Heart left ventricle (tissue), 13 donors: ENCODE measurements around the gene GLI2.

ENCODE experiments used
- CTCF ChIP-seq, 12 donors: fragments of 200-600 bp; sonication (generic) in 4 of 12; IDR thresholded peaks; one replicate each; pipeline versions ENCODE4 v1.5.0 to v1.8.0; 2018 to 2022; ENCODE audit warnings: antibody characterized with exemption in 12 of 12, mild to moderate bottlenecking in 5 of 12
- POLR2A ChIP-seq, 2 donors: fragments of 450-650 bp; IDR thresholded peaks; one replicate each; pipeline ENCODE4 v1.6.1; 2017; ENCODE audit warnings: antibody characterized with exemption in 2 of 2, mild to moderate bottlenecking in 2 of 2, moderate library complexity in 2 of 2
- donor health status: ischemic (EF 13 %, LVEDD 7.1; RV severe dilation, severe dysfunction).
- donor health status: DM: no; HTN: yes; CAD: no.
- donor health status: DM: no; HTN: no; CAD: no.
- donor health status: ischemic (EF 25% LVEDD 6.9; RV normal size, moderate dysfunction).
- donor health status: ischemic (EF 25% LVEDD 5.7; RV mildly dilated, moderate dysfunction).
- donor health status: ischemic (EF 35%, LVEDD 5.7; RV mildly dilated, moderate dysfunction).
- donor health status: nonischemic (EF 11% LVEDD 7.7; RV severe dilation, severe dysfunction).
- donor health status: DM: yes; HTN: yes; CAD: no.
- donor health status: PGD.
- donor health status: ischemic (EF 29% LVEDD 5.4; RV normal size, mild dysfunction).
- donor health status: nonischemic (EF 23%, LVEDD 6.1; RV moderate dilation, normal function).

- no peak for TF ChIP-seq CTCF (IDR thresholded peaks at IDR 0.05)
- TF ChIP-seq POLR2A (IDR thresholded peaks at IDR 0.05): no peak
These were observed 44.7 kb downstream of the GLI2 start for GRCh38 chr2:120780402-120780801.
